Dedifferentiated amniotic fluid mesenchymal stem cell (primary cell): ENCODE measurements around the gene TRAPPC12.
"Not testable (repeated sequence)": the region's sequence is repeated elsewhere in the genome, so short reads cannot be mapped to it uniquely, and the experiment has no call there.

Experiments used
- DNase-seq: peaks from one replicate; pipeline ENCODE4 v3.0.0-alpha.2; 2016; ENCODE audit errors: extremely low spot score

TRAPPC12 gene

GRCh38 chr2:3454005-3454404 is 74.5 kb downstream of the TRAPPC12 start:
- not testable (repeated sequence) for DNase-seq

GRCh38 chr2:3454802-3455201 is 75.3 kb downstream of the TRAPPC12 start:
- no peak for DNase-seq

DNA sequence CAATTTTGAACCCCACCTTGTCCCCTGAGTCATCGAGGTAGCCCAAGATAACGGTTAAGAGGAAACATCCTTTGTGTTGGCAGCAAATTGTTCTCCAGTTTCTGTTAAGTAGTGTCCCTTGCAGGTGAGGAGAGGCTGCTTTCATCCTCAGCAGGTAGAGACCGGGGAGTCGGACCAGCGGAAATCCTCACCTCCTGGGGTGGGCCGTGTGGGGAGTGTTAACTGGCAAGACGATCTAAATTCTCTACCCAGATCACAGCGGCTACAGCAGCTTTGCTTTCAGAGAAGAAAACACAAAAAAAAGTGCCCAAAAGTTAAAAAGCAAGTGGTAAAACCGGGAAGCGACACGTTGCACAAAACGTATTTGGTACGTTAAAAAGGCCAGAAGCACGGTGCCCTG is 76.6 kb downstream of the TRAPPC12 start:
- DNase-seq: no peak

DNA sequence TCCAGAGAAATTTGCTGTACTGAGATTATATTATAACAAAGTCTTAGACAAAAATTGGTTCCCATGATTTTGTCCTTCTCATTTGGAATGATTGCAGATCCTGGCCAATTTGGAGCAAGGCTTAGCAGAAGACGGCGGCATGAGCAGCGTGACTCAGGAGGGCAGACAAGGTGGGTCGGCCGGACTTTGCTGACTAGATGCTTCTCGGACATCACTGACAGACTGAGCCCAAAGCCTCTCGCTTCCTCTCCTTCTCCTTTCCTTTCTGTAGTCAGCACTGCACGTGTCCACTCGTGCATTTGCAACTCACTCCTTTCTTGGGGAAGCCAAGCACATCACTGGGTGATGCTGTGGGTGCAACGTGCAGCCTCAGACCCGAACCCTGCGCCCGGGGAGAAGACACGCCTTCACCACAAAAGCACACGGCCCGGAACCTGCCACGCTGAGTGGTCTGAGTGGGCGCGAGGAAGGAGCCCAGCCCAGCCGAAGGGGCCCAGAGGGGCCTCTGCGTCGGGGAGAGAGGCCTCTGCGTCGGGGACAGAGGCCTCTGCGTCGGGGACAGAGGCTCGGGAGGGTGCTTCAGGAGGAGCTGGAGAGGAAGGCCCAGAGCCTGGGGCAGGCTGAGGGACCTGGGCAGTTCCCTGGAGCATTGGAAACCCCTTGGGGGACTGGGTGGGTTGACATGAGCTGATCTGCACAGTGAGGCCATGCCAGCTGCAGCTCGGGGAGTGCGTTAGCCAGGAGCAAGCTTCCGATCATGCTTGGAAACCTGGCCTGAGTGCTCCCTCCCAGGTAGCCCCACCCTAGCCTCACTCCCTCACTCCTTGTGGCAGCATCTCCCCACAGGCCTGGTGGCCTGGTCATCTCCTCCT is 78.3 kb downstream of the TRAPPC12 start:
- DNase-seq: no peak

GRCh38 chr2:3458396-3459184 is 79.1 kb downstream of the TRAPPC12 start:
- DNase-seq: no peak

- DNase-seq: no peak
These were observed 79.9 kb downstream of the TRAPPC12 start for GRCh38 chr2:3459185-3460015.

GRCh38 chr2:3460156-3460555 is 80.7 kb downstream of the TRAPPC12 start:
- no peak for DNase-seq

DNA sequence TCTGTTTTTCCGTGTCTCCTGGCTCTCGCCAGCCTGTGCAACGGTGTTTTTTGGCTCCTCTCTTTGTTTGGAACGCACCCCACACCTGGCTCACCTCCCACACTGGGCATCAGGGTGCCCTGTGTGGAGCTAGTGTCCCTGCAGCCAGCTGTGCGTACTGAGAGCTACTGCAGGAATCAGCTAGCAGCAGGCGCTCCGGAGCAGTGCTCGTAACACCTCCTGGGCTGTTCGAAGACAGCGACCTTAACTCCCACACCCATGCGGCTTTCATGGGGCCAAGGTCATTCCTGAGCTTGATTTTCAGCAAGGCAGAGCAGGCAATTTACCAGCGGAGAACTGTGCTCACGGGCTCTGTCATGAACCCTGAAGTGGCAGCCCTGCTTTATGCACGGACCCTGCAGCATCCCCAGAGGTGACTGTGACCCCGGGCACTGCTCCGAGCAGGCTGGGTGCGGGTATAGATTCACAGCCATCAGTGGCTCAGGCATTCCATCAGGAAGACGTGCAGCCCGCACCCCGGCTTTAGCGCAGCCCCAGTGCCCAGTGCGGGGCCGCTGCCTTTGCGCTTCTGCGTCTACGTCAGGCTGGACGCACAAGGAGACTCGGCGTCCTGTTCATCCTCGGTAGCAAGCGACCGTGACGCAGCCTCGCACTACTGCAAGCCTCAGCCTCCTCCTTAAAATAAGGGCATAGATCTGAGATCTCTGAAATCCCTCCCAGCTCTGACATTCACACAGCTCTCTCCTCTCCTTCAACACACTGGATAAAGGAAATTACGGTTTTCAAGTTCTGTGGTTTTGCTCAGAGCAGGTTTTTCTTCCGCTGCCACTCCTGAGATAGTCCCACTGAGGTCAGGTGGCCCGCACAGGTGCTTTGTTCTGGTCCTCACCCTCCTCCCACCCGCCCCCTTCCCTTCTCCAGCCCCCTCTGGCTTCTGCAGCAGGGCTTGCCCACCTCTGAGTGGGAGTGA is 81.6 kb downstream of the TRAPPC12 start:
- no peak for DNase-seq

DNA sequence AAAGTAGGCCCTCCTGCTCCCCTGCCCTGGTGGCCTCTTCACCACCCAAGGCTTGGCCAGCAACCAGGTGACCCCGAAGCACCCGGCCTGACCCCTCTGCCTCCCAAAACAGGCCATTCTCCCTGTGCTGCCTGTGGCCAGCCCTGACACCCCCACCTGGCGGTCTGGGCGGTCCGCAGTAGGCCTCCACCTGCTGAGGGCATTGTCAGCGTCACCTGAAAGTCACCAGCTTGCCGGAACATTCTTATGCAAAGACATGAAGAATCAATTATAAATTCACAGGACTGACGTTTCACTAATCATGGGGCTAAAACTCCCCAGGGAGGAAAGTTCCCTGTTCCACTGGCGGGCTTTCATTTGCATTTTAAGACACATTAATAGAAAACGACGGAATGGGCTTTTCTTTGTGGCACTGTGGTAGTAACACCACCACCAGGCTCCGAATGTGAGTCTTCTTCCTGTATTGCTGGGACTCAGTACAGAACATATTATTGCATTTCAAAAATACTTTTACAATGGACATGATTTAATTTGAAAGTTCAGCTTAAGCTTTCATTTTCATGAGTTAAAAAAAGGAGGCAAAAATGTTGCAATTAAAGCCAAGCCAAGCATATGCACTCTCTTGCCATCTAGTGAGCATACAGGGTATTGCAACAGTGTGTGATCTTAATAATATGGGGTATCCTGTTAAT is 82.5 kb downstream of the TRAPPC12 start:
- peak; percentile 58 for DNase-seq

DNA sequence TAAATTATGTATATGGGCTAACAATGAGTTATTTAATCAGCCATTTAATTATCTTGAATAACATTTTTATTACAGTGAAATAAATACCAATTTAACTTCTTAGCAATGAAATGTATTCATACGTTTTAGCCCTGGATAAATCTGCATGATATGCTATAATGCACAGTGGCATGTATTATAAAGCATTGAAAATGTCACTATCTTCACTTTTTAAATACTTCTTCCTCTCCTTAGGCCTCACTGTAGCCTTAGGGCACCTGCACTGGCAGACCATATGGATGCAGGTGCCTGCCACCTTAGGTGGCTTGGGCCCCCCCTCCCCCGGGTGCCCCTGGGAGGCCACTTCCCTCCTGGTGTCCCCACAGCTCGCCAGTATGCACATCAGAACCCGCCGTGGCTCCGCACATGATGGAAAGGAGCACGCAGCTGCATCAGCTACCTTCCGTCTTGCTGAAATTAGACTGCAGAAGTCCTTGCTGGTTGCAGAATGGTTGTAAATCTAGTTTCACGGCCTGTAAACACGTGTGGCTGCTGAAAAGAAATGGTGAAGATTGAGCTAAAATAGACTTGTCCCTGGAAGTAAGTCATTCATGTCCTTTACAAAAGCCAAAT is 83.1 kb downstream of the TRAPPC12 start:
- no peak for DNase-seq

DNA sequence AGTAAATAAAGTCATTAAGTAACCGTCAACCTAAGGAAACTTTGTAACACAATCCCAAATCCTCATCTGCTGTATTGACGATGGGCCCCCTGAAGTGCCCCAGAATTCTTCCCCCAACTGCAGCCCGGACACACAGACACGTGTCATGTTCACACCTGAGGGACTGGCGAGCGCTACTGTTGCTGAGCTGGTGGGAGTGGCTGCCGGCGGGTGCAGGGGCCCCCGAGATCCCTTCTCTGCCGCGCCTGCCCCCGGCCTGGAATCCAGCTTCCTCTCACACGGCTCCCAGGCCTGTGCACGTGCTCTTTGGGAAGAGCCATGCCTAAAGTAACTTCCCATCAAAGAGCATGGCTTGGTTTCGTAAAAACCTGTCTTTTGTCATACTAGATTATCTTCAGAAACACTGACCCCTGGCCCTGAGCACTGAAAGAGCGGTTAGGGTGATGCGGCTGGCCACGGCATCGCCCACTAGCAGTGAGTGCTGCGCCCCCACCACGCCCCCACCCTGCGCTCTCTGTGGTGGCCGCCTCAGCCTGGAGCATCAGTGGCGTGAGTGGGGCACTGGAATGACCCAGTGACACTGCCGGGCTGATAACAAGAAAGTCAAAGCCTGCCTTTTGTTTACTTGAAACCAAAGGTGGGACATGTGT is 83.8 kb downstream of the TRAPPC12 start:
- DNase-seq: no peak

DNA sequence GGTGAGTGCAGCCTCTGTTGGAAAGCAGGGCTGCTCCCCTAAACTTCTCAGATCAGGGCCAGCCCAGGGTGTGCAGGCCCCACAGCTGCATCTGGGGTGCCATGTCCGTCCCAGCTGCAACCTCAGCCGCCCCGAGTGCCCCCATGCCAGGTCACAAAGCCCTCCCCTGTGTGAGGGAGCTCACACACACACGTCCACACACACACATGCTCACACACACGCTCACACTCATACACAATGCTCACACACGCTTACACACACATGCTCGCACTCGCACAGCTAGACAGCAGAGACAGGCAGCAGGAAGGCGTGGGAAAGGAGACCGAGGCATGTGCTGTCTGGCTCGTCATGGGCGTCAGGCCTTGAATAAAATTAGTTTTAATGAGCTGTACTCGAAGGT is 84.5 kb downstream of the TRAPPC12 start:
- no peak for DNase-seq

GRCh38 chr2:3464401-3465005 is 85.0 kb downstream of the TRAPPC12 start:
- no peak for DNase-seq

DNA sequence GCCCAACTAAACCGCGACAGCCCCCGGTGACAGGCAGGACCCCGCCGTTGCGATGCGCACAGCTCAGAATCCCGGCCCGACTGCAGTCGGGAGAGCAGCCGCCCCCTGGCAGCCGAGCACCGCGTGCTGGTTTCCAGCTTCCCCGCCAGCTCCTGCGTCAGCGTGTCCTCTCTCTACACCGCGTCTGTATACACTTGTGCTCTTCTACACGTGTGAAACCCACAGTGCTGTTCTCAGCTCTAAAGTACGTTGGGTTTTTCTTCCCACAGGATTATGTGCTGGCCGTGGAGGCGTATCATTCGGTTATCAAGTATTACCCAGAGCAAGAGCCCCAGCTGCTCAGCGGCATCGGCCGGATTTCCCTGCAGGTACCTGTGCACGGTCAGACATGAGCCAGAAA is 85.8 kb downstream of the TRAPPC12 start:
- no peak for DNase-seq

DNA sequence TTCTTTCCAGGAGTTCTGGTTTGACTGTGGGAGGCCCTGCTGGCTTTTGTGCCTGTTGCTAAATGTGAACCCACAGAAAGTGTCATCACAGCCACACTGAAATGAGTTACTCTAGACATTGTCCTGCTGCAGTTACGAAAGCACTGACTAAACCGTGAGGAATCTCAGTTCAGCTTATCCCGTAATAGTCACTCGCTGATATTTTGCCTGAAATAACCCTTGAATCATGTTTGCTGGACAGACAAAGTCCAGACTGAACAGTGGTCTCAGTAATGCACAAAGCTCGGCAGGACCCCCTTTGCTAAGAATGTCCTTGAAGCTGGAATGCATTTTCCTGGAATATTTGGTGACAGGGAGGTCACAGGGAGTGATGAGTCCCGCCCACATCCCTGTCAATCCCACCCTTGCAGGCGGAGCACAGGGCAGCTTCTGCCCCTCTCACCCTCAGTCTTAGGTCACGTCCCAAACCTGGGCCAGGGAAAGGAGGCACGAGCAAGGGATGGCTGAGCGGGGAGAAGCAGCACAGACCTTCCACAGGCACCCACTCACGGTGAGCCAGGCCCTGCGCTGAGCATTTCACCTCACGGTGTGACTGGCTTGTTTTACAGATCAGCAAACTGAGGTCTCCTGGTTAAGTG is 86.5 kb downstream of the TRAPPC12 start:
- peak; percentile 81 for DNase-seq

DNA sequence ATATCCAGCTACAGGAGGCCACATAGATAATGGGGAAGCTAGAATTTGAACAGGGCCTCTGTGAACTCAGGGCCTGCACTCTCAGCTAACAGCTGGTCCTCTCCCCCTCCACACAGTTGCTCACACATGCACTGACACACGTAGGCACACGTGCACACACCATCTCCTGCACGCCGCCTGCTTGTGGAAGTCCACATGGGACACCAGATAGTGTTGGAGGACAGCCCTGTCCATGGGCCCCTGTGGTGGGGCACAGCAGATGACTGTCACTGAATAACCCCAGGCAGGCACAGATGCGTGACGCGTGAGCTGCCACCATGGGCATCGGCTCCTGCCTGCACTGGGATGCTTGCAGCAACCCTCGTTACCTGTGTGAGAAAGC is 87.0 kb downstream of the TRAPPC12 start:
- no peak for DNase-seq

GRCh38 chr2:3466966-3467365 is 87.5 kb downstream of the TRAPPC12 start:
- no peak for DNase-seq

- no peak for DNase-seq
These were observed 88.2 kb downstream of the TRAPPC12 start for GRCh38 chr2:3467654-3468053.
